AG08396 (cell line): ENCODE data around the gene CERK.
"Not testable (repeated sequence)": the region's sequence is repeated elsewhere in the genome, so short reads cannot be mapped to it uniquely, and the experiment has no call there.

ENCODE experiments used
- DNase-seq: peaks from one replicate; pipeline ENCODE4 v3.0.0; 2012; ENCODE audit warnings: low spot score, mixed read lengths

CERK gene

GRCh38 chr22:46748908-46749675 is 11.0 kb upstream of the CERK start:
- peak; percentile 55 for DNase-seq

GRCh38 chr22:46748206-46748907 is 10.3 kb upstream of the CERK start:
- no peak for DNase-seq

DNA sequence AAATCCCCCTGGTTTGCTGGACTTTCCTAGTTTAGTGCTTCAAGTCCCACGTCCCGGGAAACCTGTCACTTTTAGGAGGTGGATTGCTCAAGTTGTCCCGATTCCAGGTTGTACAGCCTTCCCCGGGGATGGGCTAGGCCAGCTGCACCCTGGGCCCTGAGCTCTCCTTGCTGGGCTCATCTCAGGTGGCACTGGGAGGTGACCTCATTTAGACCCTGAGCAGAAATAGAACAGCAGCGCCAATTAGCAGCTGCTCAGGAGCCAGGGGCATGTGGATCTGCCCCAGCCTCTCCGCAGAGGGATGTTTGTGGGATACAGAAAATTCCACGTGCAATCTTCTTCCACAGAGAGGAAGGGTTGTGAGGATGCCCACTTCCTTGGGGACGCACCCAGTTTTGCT is 9.6 kb upstream of the CERK start:
- no peak for DNase-seq

- DNase-seq, result no peak
Measured at GRCh38 chr22:46746620-46747019, 8.6 kb upstream of the CERK start.

- DNase-seq, result no peak
Measured at GRCh38 chr22:46746192-46746591, 8.1 kb upstream of the CERK start.

DNA sequence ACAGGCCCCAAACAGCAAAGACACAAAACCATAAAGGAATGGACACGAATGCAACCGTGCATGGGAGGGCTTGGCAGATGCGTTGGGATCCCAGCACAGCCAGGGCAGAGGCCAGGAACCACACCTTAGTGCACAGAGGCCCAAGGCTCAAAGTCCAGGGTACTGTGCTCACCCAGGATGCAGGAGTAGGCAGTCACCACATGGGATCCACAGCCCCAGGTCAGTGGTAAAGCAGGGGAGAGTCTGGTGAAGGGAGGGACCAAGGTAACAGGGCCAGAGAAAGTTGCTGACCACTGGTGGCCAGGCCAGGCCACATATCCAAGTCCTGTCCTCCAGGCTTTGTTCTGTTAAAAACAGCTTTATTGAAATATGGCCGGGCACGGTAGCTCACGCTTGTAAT is 6.5 kb upstream of the CERK start:
- DNase-seq, result no peak

DNA sequence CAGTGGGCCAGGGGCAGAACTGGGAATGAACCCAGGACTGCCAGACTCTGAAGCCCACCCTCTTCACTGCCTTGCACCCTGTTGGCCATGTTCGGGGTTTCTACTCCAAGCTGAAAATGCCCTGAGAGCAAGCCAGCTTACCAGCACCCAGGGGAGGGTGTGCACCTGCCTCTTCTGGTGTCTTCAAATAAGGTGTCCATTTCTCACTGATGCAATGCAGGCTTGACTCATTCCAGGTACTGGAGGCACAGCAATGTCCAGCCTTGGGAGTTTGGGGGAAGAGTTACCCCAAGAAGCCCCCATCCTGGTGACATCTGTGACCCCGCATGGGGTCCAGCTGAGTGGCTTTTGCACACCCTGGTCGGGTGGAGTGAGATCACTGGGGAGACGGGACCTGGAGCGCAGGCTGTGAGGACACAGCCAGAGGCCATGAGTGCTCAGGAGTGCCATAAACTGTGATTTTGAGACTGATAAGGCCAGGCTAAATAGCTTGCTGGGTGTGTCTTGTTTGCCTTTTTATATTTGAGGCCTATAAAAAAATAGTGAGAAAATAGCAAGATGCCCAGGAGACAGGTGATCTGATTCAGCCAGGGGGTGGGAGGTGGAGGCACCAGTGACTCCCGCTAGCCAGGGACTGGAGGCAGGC is 4.6 kb upstream of the CERK start:
- DNase-seq, result no peak

DNA sequence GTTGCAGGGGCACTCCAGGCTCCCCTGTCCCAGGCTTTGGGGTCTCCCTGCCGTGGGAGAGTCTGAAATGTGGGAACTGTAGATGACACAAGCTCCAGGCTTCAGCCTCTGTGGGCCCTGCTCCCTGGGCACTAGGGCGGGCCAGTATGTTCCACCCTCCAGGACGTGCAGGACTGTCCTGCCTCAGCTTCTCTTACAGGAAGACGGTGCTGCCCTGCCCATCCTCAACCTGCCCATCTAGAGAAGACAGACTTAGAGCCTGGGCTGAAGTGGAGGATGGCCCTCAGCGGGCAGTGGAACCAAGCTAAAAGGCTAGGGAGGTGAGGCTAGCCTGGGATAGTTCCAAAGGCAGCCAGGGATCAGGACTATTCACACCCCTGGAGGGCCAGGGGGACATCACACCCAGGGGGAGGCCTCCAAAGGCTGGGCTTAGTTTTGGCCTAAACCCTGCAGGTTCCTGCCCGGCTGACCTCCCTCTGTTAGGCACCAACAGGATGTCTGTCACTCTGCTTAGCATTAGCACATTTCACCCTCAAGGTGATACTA is 4.0 kb upstream of the CERK start:
- DNase-seq, result no peak

DNA sequence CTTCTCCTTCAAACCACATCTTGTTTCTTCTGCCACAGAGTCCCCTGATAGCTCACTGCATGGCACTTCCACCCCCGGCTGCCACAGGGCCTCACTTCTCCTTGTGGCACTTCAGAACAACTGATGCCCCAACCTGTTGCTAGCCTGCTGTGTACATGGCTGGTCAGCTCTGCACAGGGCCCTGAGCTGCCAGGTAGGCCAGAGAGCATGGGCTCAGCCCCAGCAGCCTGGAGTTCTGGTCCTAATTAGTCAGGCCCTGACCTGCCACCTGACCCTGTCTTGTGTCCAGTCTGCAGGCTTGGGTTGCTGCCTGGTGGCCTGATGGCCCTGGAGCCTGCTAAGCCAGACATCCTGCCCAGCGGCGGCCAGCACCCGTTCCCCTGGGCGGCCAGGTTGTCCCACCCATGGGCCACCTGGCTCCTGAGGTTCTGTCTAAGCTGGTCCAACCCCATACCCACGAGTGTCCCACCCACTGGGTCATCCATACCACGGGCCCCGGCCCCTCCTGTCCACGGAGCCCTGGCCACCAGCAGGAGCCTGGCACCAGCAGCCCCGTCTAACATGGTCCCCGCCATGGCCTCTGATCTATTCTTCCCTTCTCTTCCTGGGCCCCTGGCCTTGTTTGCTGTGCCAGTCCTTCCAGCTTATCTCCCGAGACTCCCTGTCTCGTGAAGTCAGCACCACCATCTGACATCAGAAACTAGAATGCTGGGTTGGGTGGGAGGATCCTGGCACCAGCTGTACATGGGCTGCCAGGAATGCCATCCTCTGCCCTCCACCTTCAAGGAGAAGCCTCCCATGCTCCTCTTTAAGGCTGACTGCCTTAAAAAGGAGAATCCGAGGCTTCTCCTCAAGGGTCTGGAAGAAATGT is 3.1 kb upstream of the CERK start:
- no peak for DNase-seq

GRCh38 chr22:46739094-46739870 is 1.2 kb upstream of the CERK start:
- DNase-seq, result peak; percentile 76

GRCh38 chr22:46738647-46739093 is 618 bp upstream of the CERK start:
- peak; percentile 51 for DNase-seq

DNA sequence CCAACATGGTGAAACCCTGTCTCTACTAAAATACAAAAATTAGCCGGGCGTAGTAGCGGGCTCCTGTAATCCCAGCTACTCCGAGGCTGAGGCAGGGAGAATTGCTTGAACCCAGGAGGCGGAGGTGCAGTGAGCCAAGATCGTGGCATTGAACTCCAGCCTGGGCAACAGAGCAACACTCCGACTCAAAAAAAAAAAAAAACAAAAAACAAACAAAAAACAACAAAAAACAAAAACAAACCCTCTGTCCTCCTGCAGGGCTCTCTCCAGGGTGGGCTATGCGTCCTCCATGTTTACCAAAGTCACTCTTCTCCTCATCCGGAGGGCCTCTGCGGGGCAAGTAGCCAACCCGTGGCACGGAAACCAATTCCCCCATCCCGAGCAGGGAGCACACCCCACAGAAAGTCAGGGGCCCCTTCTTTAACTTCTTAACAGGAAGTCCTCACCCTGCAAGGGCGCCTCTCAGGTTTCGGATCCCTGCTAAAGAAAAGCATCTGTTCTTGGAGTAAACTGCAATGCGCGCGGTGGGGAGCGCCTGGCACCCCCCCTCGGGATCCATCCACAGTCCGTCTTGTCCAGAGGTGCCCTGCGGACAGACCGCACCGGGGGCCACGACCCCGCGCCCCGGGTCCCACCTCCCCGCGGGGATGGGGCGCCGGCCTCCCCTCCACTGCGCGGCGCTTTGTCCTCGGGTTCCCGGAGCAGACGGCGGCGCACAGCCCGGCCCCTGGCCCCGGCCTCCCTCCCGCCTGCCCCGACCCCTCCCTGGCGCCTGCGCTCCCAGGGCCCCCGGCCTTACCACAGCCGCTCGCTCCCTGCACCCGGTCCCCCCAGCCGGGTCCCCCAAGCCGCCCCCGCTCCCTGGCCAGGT is 712 bp downstream of the CERK start:
- DNase-seq, result no peak

GRCh38 chr22:46736705-46737104 is 1.3 kb downstream of the CERK start:
- no peak for DNase-seq

- no peak for DNase-seq
Measured at GRCh38 chr22:46735747-46736608, 2.1 kb downstream of the CERK start.

- DNase-seq, result no peak
Measured at GRCh38 chr22:46734830-46735453, 3.1 kb downstream of the CERK start.

GRCh38 chr22:46734213-46734722 is 3.8 kb downstream of the CERK start:
- not testable (repeated sequence) for DNase-seq

- DNase-seq, result no peak
Measured at GRCh38 chr22:46732513-46732912, 5.5 kb downstream of the CERK start.

DNA sequence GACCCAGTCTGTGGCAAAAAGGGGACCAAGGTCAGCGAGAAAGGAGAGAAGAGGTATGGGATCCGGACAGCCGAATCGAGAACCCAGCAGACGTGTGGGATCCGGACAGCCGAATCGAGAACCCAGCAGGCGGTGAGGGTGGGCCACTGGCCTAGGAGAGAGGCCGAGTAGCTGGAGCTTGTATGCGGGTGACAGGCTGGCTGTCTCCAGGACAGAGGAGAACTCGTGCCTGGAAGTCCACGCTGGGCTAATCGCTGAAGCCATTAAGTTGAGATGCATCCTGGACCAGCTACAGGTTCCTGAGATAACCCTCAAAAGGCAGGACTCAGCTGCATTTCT is 6.0 kb downstream of the CERK start:
- DNase-seq, result no peak
